Large intestine (tissue), 3 donors: ENCODE results near the gene XAB2. TPM values are rescaled to one million over a fixed set of nuclear protein-coding genes. Genes with fewer than 3 reads are reported as not detected.

ENCODE experiments used
- DNase-seq, 2 donors: peaks; one replicate each; pipeline versions ENCODE4 v3.0.0 to v3.0.0-alpha.2; 2013
- H3K27ac ChIP-seq: one replicate; pipeline ENCODE4 v1.5.1; 2013; ENCODE audit warnings: low read length
- H3K27me3 ChIP-seq: 2 replicates; pipeline ENCODE4 v1.6.1; 2013; ENCODE audit warnings: low read length; ENCODE audit not compliant: control insufficient read depth, insufficient read depth
- H3K36me3 ChIP-seq: 2 replicates; pipeline ENCODE4 v1.6.1; 2013; ENCODE audit warnings: low read length; ENCODE audit not compliant: control insufficient read depth, insufficient read depth
- H3K4me1 ChIP-seq: one replicate; pipeline ENCODE4 v1.6.1; 2013; ENCODE audit warnings: low read length; ENCODE audit not compliant: control insufficient read depth, insufficient read depth
- H3K4me3 ChIP-seq: one replicate; pipeline ENCODE4 v1.5.1; 2013; ENCODE audit warnings: low read length
- H3K9me3 ChIP-seq: one replicate; pipeline ENCODE4 v1.6.1; 2013; ENCODE audit warnings: mild to moderate bottlenecking, low read depth, low read length, moderate library complexity; ENCODE audit not compliant: control insufficient read depth
- WGBS: methylation state at CpG from one replicate; pipeline ENCODE4 v1.1.5; 2013; ENCODE audit warnings: low lambda C conversion rate; ENCODE audit not compliant: insufficient coverage; 5-methylcytosine and 5-hydroxymethylcytosine counted together
- polyA plus RNA-seq: library from polyadenylated mRNA; unstranded; fragments of 120-200 nt; gene quantifications from one replicate; pipeline ENCODE4 v1.2.1, GENCODE V29; 2013

The XAB2 gene
- polyA plus RNA-seq, 1 donor, result 29.1 TPM

DNA sequence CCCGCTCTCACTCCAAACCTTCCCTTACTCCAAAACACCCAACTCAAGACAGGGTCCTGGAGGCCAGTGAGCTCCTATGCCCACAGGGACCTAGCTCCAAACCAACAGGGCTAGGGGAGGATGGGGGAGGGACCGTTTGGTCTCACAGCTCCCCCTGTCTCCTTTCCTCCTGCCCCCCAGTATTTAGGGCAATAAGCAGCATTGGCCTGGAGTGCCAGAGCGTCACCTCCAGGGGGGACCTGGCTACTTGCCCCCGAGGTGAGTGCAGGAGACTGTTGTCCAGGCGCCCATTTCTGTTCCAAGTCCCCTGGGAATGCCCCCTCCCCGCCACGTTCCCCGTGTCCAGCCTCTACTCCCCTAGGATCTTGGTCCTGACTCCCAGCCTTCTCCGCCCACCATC is 40.3 kb upstream of the XAB2 start:
- no peaks in the 10 kb centered on the region for H3K36me3 ChIP-seq
- H3K4me3 ChIP-seq, result no peak overlapping the region
- no peaks in the 10 kb centered on the region for H3K9me3 ChIP-seq
- H3K27ac ChIP-seq, result no peak overlapping the region
- H3K27me3 ChIP-seq, result peaks cover 31% of the 10 kb centered on the region
- H3K4me1 ChIP-seq, result no peaks in the 10 kb centered on the region
- DNase-seq, result no peak
- no CpG with 5 or more reads among the region's 9 CpGs for WGBS

DNA sequence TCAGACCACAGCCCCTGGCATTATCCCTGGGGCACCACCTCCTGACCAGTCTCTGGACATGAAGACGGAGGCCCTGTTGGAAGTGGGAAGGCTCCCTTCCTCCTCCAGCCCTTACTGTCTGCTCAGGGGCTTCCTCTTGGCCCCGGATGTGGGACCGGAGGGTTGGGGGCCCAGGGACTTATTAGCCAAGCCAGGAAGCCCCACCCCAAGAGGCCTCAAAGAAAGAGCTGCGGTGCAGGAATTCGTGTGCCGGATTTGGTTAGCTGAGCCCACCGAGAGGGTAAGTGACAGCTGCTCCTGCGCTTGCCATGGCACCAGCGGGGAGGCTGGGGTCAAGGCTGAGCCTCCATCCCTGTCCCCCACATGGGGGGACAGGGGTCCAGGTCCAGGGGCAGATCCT is 39.5 kb upstream of the XAB2 start, which contains the start of gene RETN:
RETN (plus strand) TSS at position 208 of the 400 bp plus-strand sequence. CDS start 278 bp downstream, outside the sequence.
- Histone ChIP-seq H3K4me1 (no peaks in the 10 kb centered on the region), H3K9me3 (no peaks in the 10 kb centered on the region), H3K27me3 (peaks cover 31% of the 10 kb centered on the region), H3K27ac (no peak within 1 kb of the TSS), H3K4me3 (no peak within 1 kb of the TSS), H3K36me3 (no peaks in the 10 kb centered on the region)
- no CpG with 5 or more reads among the region's 9 CpGs for WGBS
- no peak for DNase-seq

DNA sequence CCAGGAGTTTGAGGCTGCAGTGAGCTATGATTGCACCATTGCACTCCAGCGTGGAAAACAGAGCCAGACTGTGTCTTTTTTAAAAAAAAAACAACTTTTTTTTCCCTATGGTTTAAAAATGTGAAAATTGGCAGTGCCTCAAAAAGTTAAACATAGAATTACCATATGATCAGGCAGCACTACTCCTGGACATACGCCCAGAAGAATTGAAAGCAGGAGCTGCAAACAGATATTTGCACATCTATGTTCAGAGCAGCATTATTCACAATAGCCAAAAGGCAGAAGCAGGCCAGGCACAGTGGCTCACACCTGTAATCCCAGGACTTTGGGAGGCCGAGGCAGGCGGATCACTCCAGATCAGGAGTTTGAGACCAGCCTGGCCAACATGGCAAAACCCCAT is 35.7 kb upstream of the XAB2 start:
- no peak for DNase-seq
- peaks cover 10% of the 10 kb centered on the region for H3K27me3 ChIP-seq
- WGBS, result 80% methylated on average over 1 of the region's 4 CpGs

DNA sequence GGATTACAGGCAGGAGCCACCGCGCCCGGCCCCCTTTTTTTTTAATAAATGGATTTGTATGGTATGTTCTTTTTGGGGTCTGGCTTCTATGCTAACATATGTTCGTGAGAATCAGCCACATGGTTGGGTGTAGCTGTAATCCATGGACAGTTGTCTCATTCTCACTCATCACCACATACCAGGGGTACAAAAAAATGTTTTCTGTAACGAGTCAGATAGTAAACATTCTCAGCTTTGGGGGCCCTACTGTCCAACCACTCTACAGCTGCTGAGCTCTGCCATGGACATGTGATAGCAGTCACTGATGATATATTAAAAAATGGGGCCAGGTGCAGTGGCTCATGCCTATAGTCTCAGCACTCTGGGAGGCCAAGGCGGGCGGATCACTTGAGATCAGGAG is 34.4 kb upstream of the XAB2 start:
- no peak for DNase-seq
- H3K9me3 ChIP-seq, result no peaks in the 10 kb centered on the region
- no peak overlapping the region for H3K4me3 ChIP-seq
- H3K27me3 ChIP-seq, result no peaks in the 10 kb centered on the region
- WGBS, result 40% methylated on average over 1 of the region's 7 CpGs
- H3K36me3 ChIP-seq, result no peaks in the 10 kb centered on the region
- no peaks in the 10 kb centered on the region for H3K4me1 ChIP-seq
- H3K27ac ChIP-seq, result no peak overlapping the region

More for the DNA sequence above, 35.7 kb upstream of the XAB2 start:
- Histone ChIP-seq H3K4me1 (no peaks in the 10 kb centered on the region), H3K4me3 (no peak overlapping the region), H3K36me3 (no peaks in the 10 kb centered on the region), H3K9me3 (no peaks in the 10 kb centered on the region), H3K27ac (no peak overlapping the region)

DNA sequence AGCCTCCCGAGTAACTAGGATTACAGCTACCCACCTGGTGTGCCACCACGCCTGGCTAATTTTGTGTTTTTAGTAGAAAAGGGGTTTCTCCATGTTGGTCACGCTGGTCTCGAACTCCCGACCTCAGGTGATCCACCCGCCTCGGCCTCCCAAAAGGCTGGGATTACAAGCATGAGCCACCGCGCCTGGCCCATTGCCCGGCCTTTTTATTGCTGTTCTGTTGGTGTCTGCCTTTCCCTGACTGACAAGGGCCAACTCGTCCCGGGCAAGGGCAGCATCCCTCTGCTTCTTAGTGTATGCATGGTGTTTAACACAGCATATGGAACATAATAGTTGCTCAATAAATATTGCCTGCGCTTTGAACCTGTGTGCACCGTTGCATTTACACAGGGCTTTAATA is 33.3 kb upstream of the XAB2 start:
- Histone ChIP-seq H3K27me3 (no peaks in the 10 kb centered on the region), H3K4me1 (no peaks in the 10 kb centered on the region), H3K9me3 (no peaks in the 10 kb centered on the region), H3K4me3 (no peak overlapping the region), H3K36me3 (no peaks in the 10 kb centered on the region), H3K27ac (no peak overlapping the region)
- no peak for DNase-seq
- WGBS, result no CpG with 5 or more reads among the region's 14 CpGs

DNA sequence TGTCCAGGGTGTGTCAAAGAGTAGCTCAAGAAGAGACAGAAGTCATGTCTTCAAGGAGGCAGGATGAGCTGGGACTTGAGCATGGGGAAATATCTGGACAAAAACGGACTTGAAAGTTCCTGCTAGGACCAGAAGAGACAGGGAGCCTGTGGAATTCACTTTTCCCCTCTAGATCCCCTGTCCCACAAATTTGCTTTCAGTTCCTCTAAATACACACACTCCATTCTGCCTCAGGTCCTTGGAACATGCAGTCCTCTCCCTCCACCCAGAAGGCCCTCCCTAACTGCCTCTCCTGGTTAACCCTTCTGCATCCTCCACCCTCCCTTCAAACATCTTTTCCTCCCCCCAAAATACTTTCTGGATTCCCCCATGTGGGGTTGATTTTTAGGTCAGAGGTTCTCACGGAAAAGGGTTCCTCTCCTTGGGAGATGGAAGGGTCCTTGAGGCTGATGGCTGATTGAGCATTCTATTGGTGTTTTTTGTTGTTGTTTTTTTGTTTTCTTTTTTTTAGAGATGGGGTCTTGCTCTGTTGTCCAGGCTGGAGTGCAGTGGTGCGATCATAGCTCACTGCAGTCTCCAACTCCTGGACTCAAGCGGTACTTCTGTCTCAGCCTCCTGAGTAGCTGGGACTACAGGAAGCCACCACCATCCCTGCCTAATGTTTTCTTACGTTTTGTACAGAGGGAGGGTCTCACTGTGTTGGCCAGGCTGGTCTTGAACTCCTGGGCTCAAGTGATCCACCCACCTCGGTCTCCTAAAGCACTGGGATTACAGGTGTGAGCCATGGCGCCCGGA is 32.6 kb upstream of the XAB2 start:
- DNase-seq, result no peak
- Histone ChIP-seq H3K27ac (no peak overlapping the region), H3K4me3 (no peak overlapping the region), H3K4me1 (no peaks in the 10 kb centered on the region), H3K27me3 (no peaks in the 10 kb centered on the region), H3K9me3 (no peaks in the 10 kb centered on the region), H3K36me3 (no peaks in the 10 kb centered on the region)
- WGBS, result 60% methylated on average over 1 of the region's 8 CpGs

DNA sequence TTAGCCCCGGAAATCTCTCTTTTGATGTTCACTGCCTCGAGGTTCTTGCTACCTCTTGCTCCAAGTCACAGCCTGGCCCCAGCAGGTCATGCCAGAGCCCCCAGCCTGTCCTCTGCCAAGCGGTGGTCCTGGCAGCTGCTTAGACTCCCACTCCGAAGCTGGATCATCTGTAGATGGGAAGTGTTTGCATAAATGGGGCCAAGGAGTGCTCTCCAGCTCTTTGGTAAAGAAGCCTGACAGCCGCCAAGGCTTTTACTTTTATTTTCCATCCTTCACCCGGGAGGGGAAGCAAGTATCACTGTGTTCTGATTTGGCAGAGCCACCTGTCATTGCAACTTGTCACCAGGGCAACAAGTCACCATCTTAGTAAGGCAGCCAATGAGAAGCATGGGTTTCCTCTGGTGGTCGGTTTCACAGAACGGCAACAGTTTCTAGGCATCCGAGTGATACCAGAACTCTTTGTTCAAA is 28.9 kb upstream of the XAB2 start:
- H3K4me3 ChIP-seq, result no peak overlapping the region
- H3K27me3 ChIP-seq, result no peaks in the 10 kb centered on the region
- H3K9me3 ChIP-seq, result no peaks in the 10 kb centered on the region
- H3K36me3 ChIP-seq, result no peaks in the 10 kb centered on the region
- H3K27ac ChIP-seq, result no peak overlapping the region
- DNase-seq, result no peak
- H3K4me1 ChIP-seq, result no peaks in the 10 kb centered on the region
- 17% methylated on average over 1 of the region's 9 CpGs for WGBS

DNA sequence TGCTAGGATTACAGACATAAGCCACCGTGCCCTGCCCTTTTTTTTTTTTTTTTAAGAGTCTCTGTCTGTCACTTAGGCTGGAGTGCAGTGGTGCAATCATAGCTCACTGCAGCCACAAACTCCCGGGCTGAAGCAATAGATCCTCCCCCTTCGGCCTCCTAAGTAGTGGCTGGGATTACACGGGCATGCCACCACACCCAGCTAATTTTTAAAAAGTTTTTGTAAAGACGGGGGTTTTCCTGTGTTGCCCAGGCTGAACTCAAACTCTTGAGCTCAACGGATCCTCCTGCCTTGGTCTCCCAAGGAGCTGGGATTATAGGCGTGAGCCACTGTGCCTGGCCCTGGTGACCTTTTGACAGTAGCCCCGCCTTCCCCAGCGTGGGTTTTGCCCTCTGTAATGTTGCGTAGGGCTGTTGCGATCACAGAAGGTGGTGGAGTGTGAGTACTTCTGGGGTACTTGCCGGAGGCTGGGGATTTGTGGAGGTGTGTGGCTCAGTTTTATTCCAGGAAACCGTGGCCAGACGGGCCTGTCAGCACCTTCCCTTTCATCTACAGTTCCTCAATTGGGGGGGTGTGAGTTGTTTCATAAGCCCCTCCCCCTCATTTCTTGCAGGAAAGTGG is 27.9 kb upstream of the XAB2 start:
- no peak for DNase-seq
- no peak overlapping the region for H3K4me3 ChIP-seq
- no CpG with 5 or more reads among the region's 14 CpGs for WGBS
- no peaks in the 10 kb centered on the region for H3K36me3 ChIP-seq
- H3K4me1 ChIP-seq, result no peaks in the 10 kb centered on the region
- no peak overlapping the region for H3K27ac ChIP-seq
- no peaks in the 10 kb centered on the region for H3K27me3 ChIP-seq
- no peaks in the 10 kb centered on the region for H3K9me3 ChIP-seq

DNA sequence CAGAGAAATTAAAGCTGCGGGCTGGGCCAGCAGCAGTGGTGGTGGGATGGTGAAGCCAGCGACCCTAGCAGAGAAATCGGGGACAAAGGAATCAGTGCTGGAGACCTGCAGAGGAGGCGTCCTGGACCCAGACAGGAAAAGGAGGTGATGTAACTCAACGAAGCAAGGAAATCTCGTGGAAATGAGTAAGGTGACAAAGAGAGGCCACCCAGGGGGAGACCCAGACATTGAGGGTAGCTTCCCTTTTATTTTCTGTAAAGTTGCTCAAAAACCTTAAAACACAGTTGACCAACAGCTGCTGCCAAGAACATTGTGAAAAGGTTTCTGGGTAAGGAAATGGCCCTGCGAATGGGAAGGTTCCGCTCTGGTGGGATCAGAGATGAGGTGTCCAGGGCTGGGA is 26.2 kb upstream of the XAB2 start:
- no peak for DNase-seq
- Histone ChIP-seq H3K36me3 (no peaks in the 10 kb centered on the region), H3K9me3 (no peaks in the 10 kb centered on the region), H3K4me1 (no peaks in the 10 kb centered on the region), H3K27me3 (peaks cover 5% of the 10 kb centered on the region), H3K4me3 (no peak overlapping the region), H3K27ac (no peak overlapping the region)
- 90% methylated on average over 5 of the region's 8 CpGs for WGBS

DNA sequence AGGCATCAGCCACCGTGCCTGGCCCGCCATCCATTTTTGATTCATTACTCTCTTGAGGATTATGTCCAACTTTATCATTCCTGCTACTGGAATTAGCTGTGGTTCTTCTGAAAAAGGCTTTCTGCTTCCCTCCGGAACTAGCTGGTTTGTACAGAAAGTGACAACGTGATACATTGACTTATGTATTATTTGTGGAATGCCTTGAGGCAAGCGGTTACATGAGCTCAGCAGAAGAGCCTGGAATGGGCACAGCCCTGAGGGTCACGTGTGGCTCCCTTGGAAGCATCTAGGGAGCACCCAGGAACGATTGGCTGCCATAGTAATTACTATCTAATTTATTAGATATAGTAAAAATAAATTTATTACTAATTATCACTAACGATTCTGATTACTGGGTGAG is 25.1 kb upstream of the XAB2 start:
- no peak for DNase-seq
- H3K9me3 ChIP-seq, result no peaks in the 10 kb centered on the region
- H3K27me3 ChIP-seq, result peaks cover 5% of the 10 kb centered on the region
- H3K27ac ChIP-seq, result no peak overlapping the region
- H3K36me3 ChIP-seq, result no peaks in the 10 kb centered on the region
- H3K4me3 ChIP-seq, result no peak overlapping the region
- no peaks in the 10 kb centered on the region for H3K4me1 ChIP-seq
- WGBS, result 100% methylated on average over 1 of the region's 8 CpGs
